ENCODE measurements around the gene NMNAT3.

Gene NMNAT3

DNA sequence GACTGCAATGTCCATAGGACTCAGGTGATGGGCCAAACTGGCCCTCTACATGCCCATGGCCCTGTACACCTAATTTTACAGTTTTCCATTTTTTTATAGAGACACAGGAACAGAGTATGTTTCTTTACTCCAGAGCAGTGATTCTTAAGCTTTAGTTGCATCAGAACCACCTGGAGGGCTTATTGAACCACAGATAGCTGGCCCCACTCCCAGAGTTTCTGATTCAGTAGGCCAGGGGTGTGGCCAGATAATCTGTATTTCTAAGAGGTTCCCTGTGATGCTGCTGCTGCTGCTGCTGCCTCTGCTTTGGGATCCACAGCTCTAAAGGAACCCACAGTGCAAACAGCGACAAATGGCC is 143.3 kb downstream of the NMNAT3 start:
- TF ChIP-seq, protein P1, sequence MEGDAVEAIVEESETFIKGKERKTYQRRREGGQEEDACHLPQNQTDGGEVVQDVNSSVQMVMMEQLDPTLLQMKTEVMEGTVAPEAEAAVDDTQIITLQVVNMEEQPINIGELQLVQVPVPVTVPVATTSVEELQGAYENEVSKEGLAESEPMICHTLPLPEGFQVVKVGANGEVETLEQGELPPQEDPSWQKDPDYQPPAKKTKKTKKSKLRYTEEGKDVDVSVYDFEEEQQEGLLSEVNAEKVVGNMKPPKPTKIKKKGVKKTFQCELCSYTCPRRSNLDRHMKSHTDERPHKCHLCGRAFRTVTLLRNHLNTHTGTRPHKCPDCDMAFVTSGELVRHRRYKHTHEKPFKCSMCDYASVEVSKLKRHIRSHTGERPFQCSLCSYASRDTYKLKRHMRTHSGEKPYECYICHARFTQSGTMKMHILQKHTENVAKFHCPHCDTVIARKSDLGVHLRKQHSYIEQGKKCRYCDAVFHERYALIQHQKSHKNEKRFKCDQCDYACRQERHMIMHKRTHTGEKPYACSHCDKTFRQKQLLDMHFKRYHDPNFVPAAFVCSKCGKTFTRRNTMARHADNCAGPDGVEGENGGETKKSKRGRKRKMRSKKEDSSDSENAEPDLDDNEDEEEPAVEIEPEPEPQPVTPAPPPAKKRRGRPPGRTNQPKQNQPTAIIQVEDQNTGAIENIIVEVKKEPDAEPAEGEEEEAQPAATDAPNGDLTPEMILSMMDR (IDR thresholded peaks at IDR 0.05; ENCODE audit: insufficient read depth, low read length, poor library complexity, severe bottlenecking) = no peak
- TF ChIP-seq EZH2phosphoT487 (conservative IDR thresholded peaks at IDR 0.05; ENCODE audit: low read length) = no peak
- Histone ChIP-seq H3K4me2 (ENCODE audit: low read depth, low read length, poor library complexity, severe bottlenecking) (no peak overlapping the region), H3F3A (ENCODE audit: insufficient read depth) (no peaks in the 10 kb centered on the region), H3K9me3 (ENCODE audit: insufficient read depth, low read length) (no peaks in the 10 kb centered on the region), H3K27me3 (ENCODE audit: low read length) (no peaks in the 10 kb centered on the region), H2AFZ (ENCODE audit: low read depth, low read length, severe bottlenecking) (no peak overlapping the region), H3K9ac (ENCODE audit: low read length) (no peak overlapping the region), H3K79me2 (ENCODE audit: insufficient read depth, low read length) (no peaks in the 10 kb centered on the region), H4K20me1 (ENCODE audit: low read depth, low read length) (no peaks in the 10 kb centered on the region), H3K9me2 (replicated peaks; ENCODE audit: insufficient read depth, low read length) (no peaks in the 10 kb centered on the region), H3K36me3 (ENCODE audit: low read length) (no peaks in the 10 kb centered on the region), H3K4me3 (ENCODE audit: insufficient read depth, low read length, poor library complexity, severe bottlenecking) (no peak overlapping the region), H3K27ac (ENCODE audit: low read depth, low read length) (no peak overlapping the region)

DNA sequence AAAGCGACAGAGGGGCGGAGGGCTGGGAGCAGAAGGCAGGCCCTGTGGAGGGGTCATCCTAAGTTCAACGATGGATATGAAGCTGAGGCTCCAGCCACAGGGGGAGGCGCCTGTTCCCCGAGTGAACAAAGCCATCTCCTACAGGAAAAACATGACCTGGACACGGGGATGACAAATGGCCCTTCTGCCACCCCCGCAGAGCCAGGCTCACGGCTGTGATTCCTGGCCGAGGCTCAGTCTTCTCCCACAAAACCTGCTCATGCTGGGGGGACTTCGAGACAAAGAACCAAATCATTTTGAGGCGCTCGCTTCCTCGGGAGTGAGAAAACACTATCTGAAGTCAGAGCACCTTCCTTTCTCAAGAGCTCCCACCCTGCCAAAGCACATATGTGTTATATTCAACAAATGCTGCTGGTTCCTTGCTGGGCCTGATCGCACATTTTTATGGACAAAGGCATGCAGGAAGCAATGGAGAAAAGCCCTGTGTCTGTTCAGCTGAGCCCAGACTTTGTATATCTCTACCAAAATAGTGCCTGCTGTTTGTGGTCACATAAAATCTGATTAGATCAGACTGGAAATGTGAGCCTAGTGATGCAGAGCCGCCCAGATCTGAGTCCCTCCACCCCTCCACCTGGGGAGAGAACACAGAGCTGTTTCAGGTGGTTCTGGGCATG is 143.9 kb downstream of the NMNAT3 start:
- TF ChIP-seq, protein P1 (IDR thresholded peaks at IDR 0.05; ENCODE audit: insufficient read depth, low read length, poor library complexity, severe bottlenecking) = no peak
- TF ChIP-seq EZH2phosphoT487 (conservative IDR thresholded peaks at IDR 0.05; ENCODE audit: low read length) = no peak
- Histone ChIP-seq H3K9ac (ENCODE audit: low read length) (no peak overlapping the region), H3K4me3 (ENCODE audit: insufficient read depth, low read length, poor library complexity, severe bottlenecking) (no peak overlapping the region), H3K27me3 (ENCODE audit: low read length) (no peaks in the 10 kb centered on the region), H3K9me3 (ENCODE audit: insufficient read depth, low read length) (no peaks in the 10 kb centered on the region), H3K36me3 (ENCODE audit: low read length) (no peaks in the 10 kb centered on the region), H3K79me2 (ENCODE audit: insufficient read depth, low read length) (no peaks in the 10 kb centered on the region), H2AFZ (ENCODE audit: low read depth, low read length, severe bottlenecking) (no peak overlapping the region), H3F3A (ENCODE audit: insufficient read depth) (no peaks in the 10 kb centered on the region), H3K9me2 (replicated peaks; ENCODE audit: insufficient read depth, low read length) (no peaks in the 10 kb centered on the region), H3K4me2 (ENCODE audit: low read depth, low read length, poor library complexity, severe bottlenecking) (no peak overlapping the region), H3K27ac (ENCODE audit: low read depth, low read length) (no peak overlapping the region), H4K20me1 (ENCODE audit: low read depth, low read length) (no peaks in the 10 kb centered on the region)

DNA sequence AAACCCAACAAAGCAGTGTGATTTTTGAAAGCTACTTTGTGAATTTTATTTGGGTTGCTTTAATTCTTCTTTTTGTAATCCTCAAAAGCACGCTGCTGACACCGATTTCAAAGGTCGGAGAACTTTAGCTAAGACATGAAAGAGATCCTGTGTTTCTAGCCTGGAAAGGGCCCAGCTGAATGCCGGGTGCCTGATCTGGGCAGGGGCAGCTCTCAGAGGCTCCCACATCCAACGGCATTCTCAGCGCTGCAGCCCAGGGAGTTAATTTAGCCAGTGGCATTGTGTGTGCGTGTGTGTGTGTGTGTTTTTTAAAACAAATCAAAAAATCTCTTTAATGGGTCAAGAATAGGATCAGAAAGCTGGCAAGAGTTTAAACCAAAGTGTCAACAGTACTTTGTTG is 144.8 kb downstream of the NMNAT3 start:
- no peak overlapping the region for H3K27ac ChIP-seq (ENCODE audit: low read depth, low read length)
- no peaks in the 10 kb centered on the region for H3K36me3 ChIP-seq (ENCODE audit: low read length)
- H2AFZ ChIP-seq (ENCODE audit: low read depth, low read length, severe bottlenecking) = no peak overlapping the region
- no peaks in the 10 kb centered on the region for H3K27me3 ChIP-seq (ENCODE audit: low read length)
- no peak overlapping the region for H3K4me3 ChIP-seq (ENCODE audit: insufficient read depth, low read length, poor library complexity, severe bottlenecking)
- no peak overlapping the region for H3K9ac ChIP-seq (ENCODE audit: low read length)
- no peak for TF ChIP-seq EZH2phosphoT487 (conservative IDR thresholded peaks at IDR 0.05; ENCODE audit: low read length)
- TF ChIP-seq, protein P1 (IDR thresholded peaks at IDR 0.05; ENCODE audit: insufficient read depth, low read length, poor library complexity, severe bottlenecking) = no peak
- H3K79me2 ChIP-seq (ENCODE audit: insufficient read depth, low read length) = no peaks in the 10 kb centered on the region
- no peaks in the 10 kb centered on the region for H4K20me1 ChIP-seq (ENCODE audit: low read depth, low read length)
- no peaks in the 10 kb centered on the region for H3K9me2 ChIP-seq (replicated peaks; ENCODE audit: insufficient read depth, low read length)
- no peak overlapping the region for H3K4me2 ChIP-seq (ENCODE audit: low read depth, low read length, poor library complexity, severe bottlenecking)
- no peaks in the 10 kb centered on the region for H3K9me3 ChIP-seq (ENCODE audit: insufficient read depth, low read length)
- no peaks in the 10 kb centered on the region for H3F3A ChIP-seq (ENCODE audit: insufficient read depth)

Measured in SU-DHL-6 (cell line).